Ovary (tissue), 3 donors: Measurements from ENCODE around the gene ERCC6L2.

Experiments
- EP300 ChIP-seq: sonication (generic); formaldehyde crosslinking; IDR thresholded peaks from one replicate; pipeline ENCODE4 v1.6.1; 2017; ENCODE audit warnings: antibody characterized with exemption
- POLR2A ChIP-seq: fragments of 450-650 bp; IDR thresholded peaks from one replicate; pipeline ENCODE4 v1.6.1; 2017; ENCODE audit warnings: antibody characterized with exemption, mild to moderate bottlenecking, moderate library complexity
- TF ChIP-seq, protein P1 (sequence below), 3 donors: fragments of 450-650 bp in 2 of 3; fragments of 200-600 bp in 1 of 3; IDR thresholded peaks; one replicate each; pipeline versions ENCODE4 v1.5.1 to v1.8.0; 2016 to 2022; ENCODE audit warnings: antibody characterized with exemption in 3 of 3, mild to moderate bottlenecking in 1 of 3
- donor health status: DM: no; HTN: no; CAD: no.

DNA sequence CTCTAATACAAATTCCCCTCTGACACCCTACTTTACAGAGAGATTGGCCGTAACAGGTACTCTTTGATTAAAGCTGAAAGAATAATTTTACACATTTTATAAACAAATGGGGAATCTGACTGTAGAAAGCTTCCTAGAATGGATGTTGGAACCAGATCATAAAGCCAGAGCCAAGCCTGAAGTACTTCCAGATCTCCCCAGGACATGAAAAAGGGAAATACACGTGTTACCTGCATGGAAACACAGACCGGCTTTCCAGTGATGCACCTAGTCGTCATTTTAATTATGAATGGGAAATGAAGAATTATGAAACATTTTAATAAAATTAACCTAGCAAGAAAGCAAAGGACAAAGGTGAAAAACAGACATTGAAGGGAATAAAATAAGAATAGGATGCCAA is 66.5 kb downstream of the ERCC6L2 start:
- TF ChIP-seq, protein P1, sequence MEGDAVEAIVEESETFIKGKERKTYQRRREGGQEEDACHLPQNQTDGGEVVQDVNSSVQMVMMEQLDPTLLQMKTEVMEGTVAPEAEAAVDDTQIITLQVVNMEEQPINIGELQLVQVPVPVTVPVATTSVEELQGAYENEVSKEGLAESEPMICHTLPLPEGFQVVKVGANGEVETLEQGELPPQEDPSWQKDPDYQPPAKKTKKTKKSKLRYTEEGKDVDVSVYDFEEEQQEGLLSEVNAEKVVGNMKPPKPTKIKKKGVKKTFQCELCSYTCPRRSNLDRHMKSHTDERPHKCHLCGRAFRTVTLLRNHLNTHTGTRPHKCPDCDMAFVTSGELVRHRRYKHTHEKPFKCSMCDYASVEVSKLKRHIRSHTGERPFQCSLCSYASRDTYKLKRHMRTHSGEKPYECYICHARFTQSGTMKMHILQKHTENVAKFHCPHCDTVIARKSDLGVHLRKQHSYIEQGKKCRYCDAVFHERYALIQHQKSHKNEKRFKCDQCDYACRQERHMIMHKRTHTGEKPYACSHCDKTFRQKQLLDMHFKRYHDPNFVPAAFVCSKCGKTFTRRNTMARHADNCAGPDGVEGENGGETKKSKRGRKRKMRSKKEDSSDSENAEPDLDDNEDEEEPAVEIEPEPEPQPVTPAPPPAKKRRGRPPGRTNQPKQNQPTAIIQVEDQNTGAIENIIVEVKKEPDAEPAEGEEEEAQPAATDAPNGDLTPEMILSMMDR (IDR thresholded peaks at IDR 0.05), result no peak
- TF ChIP-seq POLR2A, result no peak
- TF ChIP-seq EP300, result no peak
